Measurements from ENCODE around the gene WDR59. TPM values are rescaled to one million over a fixed set of nuclear protein-coding genes. Genes with fewer than 3 reads are reported as not detected.

Gene WDR59, protein sequence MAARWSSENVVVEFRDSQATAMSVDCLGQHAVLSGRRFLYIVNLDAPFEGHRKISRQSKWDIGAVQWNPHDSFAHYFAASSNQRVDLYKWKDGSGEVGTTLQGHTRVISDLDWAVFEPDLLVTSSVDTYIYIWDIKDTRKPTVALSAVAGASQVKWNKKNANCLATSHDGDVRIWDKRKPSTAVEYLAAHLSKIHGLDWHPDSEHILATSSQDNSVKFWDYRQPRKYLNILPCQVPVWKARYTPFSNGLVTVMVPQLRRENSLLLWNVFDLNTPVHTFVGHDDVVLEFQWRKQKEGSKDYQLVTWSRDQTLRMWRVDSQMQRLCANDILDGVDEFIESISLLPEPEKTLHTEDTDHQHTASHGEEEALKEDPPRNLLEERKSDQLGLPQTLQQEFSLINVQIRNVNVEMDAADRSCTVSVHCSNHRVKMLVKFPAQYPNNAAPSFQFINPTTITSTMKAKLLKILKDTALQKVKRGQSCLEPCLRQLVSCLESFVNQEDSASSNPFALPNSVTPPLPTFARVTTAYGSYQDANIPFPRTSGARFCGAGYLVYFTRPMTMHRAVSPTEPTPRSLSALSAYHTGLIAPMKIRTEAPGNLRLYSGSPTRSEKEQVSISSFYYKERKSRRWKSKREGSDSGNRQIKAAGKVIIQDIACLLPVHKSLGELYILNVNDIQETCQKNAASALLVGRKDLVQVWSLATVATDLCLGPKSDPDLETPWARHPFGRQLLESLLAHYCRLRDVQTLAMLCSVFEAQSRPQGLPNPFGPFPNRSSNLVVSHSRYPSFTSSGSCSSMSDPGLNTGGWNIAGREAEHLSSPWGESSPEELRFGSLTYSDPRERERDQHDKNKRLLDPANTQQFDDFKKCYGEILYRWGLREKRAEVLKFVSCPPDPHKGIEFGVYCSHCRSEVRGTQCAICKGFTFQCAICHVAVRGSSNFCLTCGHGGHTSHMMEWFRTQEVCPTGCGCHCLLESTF
- 33.8 and 36.1 TPM in 2 replicates for polyA plus RNA-seq (2013)

GRCh38 chr16:74984529-74985296 lies at the start of gene WDR59:
Gene WDR59 (minus strand): TSS chr16:74985123. CDS start chr16:74985017, 106 bp downstream.
- H2AK5ac ChIP-seq (ENCODE audit: low read length): peak within 1 kb of the TSS; percentile 14
- peak within 1 kb of the TSS; percentile 98 for H3K4me2 ChIP-seq (ENCODE audit: low read length)
- peaks cover 2 to 4% of the 10 kb centered on the region in 2 experiments for H3K4me1 ChIP-seq (ENCODE audit: control insufficient read depth in 1 of 2, insufficient read depth in 2 of 2, low read length in 2 of 2)
- peak within 1 kb of the TSS; percentile 71 for H4K91ac ChIP-seq (ENCODE audit: low read depth, low read length)
- peak within 1 kb of the TSS; percentile 69 for H2BK5ac ChIP-seq (ENCODE audit: low read depth, low read length, poor library complexity)
- H3K23ac ChIP-seq (ENCODE audit: low read length): no peak within 1 kb of the TSS
- H2BK120ac ChIP-seq (ENCODE audit: insufficient read depth, low read length, poor library complexity): peak within 1 kb of the TSS; percentile 58
- peak within 1 kb of the TSS; percentile 27 for H3K18ac ChIP-seq (ENCODE audit: low read length)
- H3K4ac ChIP-seq (ENCODE audit: low read depth, low read length): peak within 1 kb of the TSS; percentile 96
- no peak within 1 kb of the TSS for H2BK12ac ChIP-seq (ENCODE audit: low read length)
- peaks cover 6% of the 10 kb centered on the region for H3K79me2 ChIP-seq (ENCODE audit: control insufficient read depth, insufficient read depth, low read length, poor library complexity)
- H4K12ac ChIP-seq (ENCODE audit: low read depth, low read length): peak within 1 kb of the TSS; percentile 45
- peak within 1 kb of the TSS; percentile 86 for H3K14ac ChIP-seq (ENCODE audit: low read length)
- peak within 1 kb of the TSS; percentile 58 for H2AFZ ChIP-seq (ENCODE audit: insufficient read depth, low read length, poor library complexity)
- peak within 1 kb of the TSS; percentile 80 for H4K8ac ChIP-seq (ENCODE audit: low read depth, low read length)
- no peaks in the 10 kb centered on the region for H3K27me3 ChIP-seq (ENCODE audit: insufficient read depth, low read length)
- H3K4me3 ChIP-seq (ENCODE audit: low read depth, low read length): peak within 1 kb of the TSS; percentile 96
- peaks cover 6% of the 10 kb centered on the region for H3K79me1 ChIP-seq (ENCODE audit: low read length)
- H3K36me3 ChIP-seq (ENCODE audit: control insufficient read depth in 1 of 2, insufficient read depth in 2 of 2, low read length in 2 of 2): peaks cover 2 to 3% of the 10 kb centered on the region in 2 experiments
- WGBS (ENCODE audit: extremely low coverage, insufficient coverage, insufficient read length): no CpG with 5 or more reads among the region's 68 CpGs
- peak; percentile 100 for DNase-seq
- H3K9ac ChIP-seq (ENCODE audit: low read length): peak within 1 kb of the TSS; percentile 83
- H3K27ac ChIP-seq (ENCODE audit: low read depth, low read length): no peak within 1 kb of the TSS
- H3K9me3 ChIP-seq (ENCODE audit: insufficient read depth, low read depth, low read length): peaks cover 3% of the 10 kb centered on the region

- no peak overlapping the region for H2BK5ac ChIP-seq (ENCODE audit: low read depth, low read length, poor library complexity)
Measured at GRCh38 chr16:75032655-75033054, 47.7 kb upstream of the WDR59 start.

DNA sequence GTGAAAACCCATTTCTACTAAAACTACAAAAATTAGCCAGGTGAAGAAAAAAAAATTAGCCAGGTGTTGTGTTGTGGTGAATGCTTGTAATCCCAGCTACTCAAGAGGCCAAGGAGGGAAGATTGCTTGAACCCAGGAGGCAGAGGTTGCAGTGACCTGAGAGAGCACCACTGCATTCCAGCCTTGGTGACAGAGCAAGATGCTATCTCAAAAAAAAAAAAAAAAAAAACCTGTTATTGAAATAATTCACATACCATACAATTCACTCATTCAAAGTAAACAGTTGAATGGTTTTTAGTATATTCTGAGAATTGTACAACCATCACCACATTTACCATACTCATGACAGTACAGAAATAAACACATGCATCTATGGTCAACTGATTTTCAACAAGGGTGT lies 44.9 kb upstream of the WDR59 start:
- no peak overlapping the region for H3K4ac ChIP-seq (ENCODE audit: low read depth, low read length)
- H4K91ac ChIP-seq (ENCODE audit: low read depth, low read length): no peak overlapping the region
- no peak overlapping the region for H2AK5ac ChIP-seq (ENCODE audit: low read length)
- H3K14ac ChIP-seq (ENCODE audit: low read length): no peak overlapping the region
- no peak overlapping the region for H3K23ac ChIP-seq (ENCODE audit: low read length)
- H3K79me2 ChIP-seq (ENCODE audit: control insufficient read depth, insufficient read depth, low read length, poor library complexity): peaks cover 3% of the 10 kb centered on the region
- no peak overlapping the region for H4K8ac ChIP-seq (ENCODE audit: low read depth, low read length)
- H2BK120ac ChIP-seq (ENCODE audit: insufficient read depth, low read length, poor library complexity): no peak overlapping the region
- no peak overlapping the region for H2BK5ac ChIP-seq (ENCODE audit: low read depth, low read length, poor library complexity)
- H3K9me3 ChIP-seq (ENCODE audit: insufficient read depth, low read depth, low read length): no peaks in the 10 kb centered on the region
- H3K4me1 ChIP-seq (ENCODE audit: control insufficient read depth in 1 of 2, insufficient read depth in 2 of 2, low read length in 2 of 2): peaks cover 0 to 8% of the 10 kb centered on the region in 2 experiments
- H3K4me2 ChIP-seq (ENCODE audit: low read length): no peak overlapping the region
- no peak overlapping the region for H2BK12ac ChIP-seq (ENCODE audit: low read length)
- peak; percentile 64 to 83 for DNase-seq
- H3K27me3 ChIP-seq (ENCODE audit: insufficient read depth, low read length): no peaks in the 10 kb centered on the region
- H3K18ac ChIP-seq (ENCODE audit: low read length): no peak overlapping the region
- no peaks in the 10 kb centered on the region for H3K79me1 ChIP-seq (ENCODE audit: low read length)
- H4K12ac ChIP-seq (ENCODE audit: low read depth, low read length): no peak overlapping the region
- no peak overlapping the region for H3K27ac ChIP-seq (ENCODE audit: low read depth, low read length)
- no peak overlapping the region for H3K4me3 ChIP-seq (ENCODE audit: low read depth, low read length)
- no peak overlapping the region for H2AFZ ChIP-seq (ENCODE audit: insufficient read depth, low read length, poor library complexity)
- H3K9ac ChIP-seq (ENCODE audit: low read length): no peak overlapping the region
- no peaks in the 10 kb centered on the region for H3K36me3 ChIP-seq (ENCODE audit: control insufficient read depth in 1 of 2, insufficient read depth in 2 of 2, low read length in 2 of 2)

More at GRCh38 chr16:75032655-75033054, 47.7 kb upstream of the WDR59 start:
- H3K79me1 ChIP-seq (ENCODE audit: low read length): no peaks in the 10 kb centered on the region
- no peaks in the 10 kb centered on the region for H3K27me3 ChIP-seq (ENCODE audit: insufficient read depth, low read length)
- H2AK5ac ChIP-seq (ENCODE audit: low read length): no peak overlapping the region
- H3K4me1 ChIP-seq (ENCODE audit: control insufficient read depth in 1 of 2, insufficient read depth in 2 of 2, low read length in 2 of 2): peaks cover 0 to 5% of the 10 kb centered on the region in 2 experiments
- H3K9ac ChIP-seq (ENCODE audit: low read length): no peak overlapping the region
- no peak for DNase-seq
- H3K4ac ChIP-seq (ENCODE audit: low read depth, low read length): no peak overlapping the region
- H3K4me3 ChIP-seq (ENCODE audit: low read depth, low read length): no peak overlapping the region
- no peak overlapping the region for H2BK120ac ChIP-seq (ENCODE audit: insufficient read depth, low read length, poor library complexity)
- H3K9me3 ChIP-seq (ENCODE audit: insufficient read depth, low read depth, low read length): no peaks in the 10 kb centered on the region
- H3K27ac ChIP-seq (ENCODE audit: low read depth, low read length): no peak overlapping the region
- peaks cover 4% of the 10 kb centered on the region for H3K79me2 ChIP-seq (ENCODE audit: control insufficient read depth, insufficient read depth, low read length, poor library complexity)
- no peak overlapping the region for H4K8ac ChIP-seq (ENCODE audit: low read depth, low read length)
- H4K91ac ChIP-seq (ENCODE audit: low read depth, low read length): no peak overlapping the region
- H3K23ac ChIP-seq (ENCODE audit: low read length): no peak overlapping the region
- H2BK12ac ChIP-seq (ENCODE audit: low read length): no peak overlapping the region
- H3K18ac ChIP-seq (ENCODE audit: low read length): no peak overlapping the region
- no peak overlapping the region for H3K14ac ChIP-seq (ENCODE audit: low read length)
- H4K12ac ChIP-seq (ENCODE audit: low read depth, low read length): no peak overlapping the region
- H3K36me3 ChIP-seq (ENCODE audit: control insufficient read depth in 1 of 2, insufficient read depth in 2 of 2, low read length in 2 of 2): peaks cover 0 to 2% of the 10 kb centered on the region in 2 experiments
- H2AFZ ChIP-seq (ENCODE audit: insufficient read depth, low read length, poor library complexity): no peak overlapping the region
- H3K4me2 ChIP-seq (ENCODE audit: low read length): no peak overlapping the region

- no CpG with 5 or more reads among the region's 4 CpGs for WGBS (ENCODE audit: extremely low coverage, insufficient coverage, insufficient read length)
- Histone ChIP-seq H3K79me1 (ENCODE audit: low read length) (no peaks in the 10 kb centered on the region), H2AFZ (ENCODE audit: insufficient read depth, low read length, poor library complexity) (no peak overlapping the region), H3K23ac (ENCODE audit: low read length) (no peak overlapping the region), H3K79me2 (ENCODE audit: control insufficient read depth, insufficient read depth, low read length, poor library complexity) (peaks cover 3% of the 10 kb centered on the region), H3K4me3 (ENCODE audit: low read depth, low read length) (no peak overlapping the region), H3K18ac (ENCODE audit: low read length) (no peak overlapping the region), H3K9me3 (ENCODE audit: insufficient read depth, low read depth, low read length) (no peaks in the 10 kb centered on the region), H3K36me3 (ENCODE audit: control insufficient read depth in 1 of 2, insufficient read depth in 2 of 2, low read length in 2 of 2) (no peaks in the 10 kb centered on the region), H3K27ac (ENCODE audit: low read depth, low read length) (no peak overlapping the region), H2BK120ac (ENCODE audit: insufficient read depth, low read length, poor library complexity) (no peak overlapping the region), H2BK12ac (ENCODE audit: low read length) (no peak overlapping the region), H2BK5ac (ENCODE audit: low read depth, low read length, poor library complexity) (no peak overlapping the region), H3K4me1 (ENCODE audit: control insufficient read depth in 1 of 2, insufficient read depth in 2 of 2, low read length in 2 of 2) (peaks cover 0 to 8% of the 10 kb centered on the region in 2 experiments), H4K91ac (ENCODE audit: low read depth, low read length) (no peak overlapping the region), H4K8ac (ENCODE audit: low read depth, low read length) (no peak overlapping the region), H3K14ac (ENCODE audit: low read length) (no peak overlapping the region), H4K12ac (ENCODE audit: low read depth, low read length) (no peak overlapping the region), H2AK5ac (ENCODE audit: low read length) (no peak overlapping the region), H3K4me2 (ENCODE audit: low read length) (no peak overlapping the region), H3K27me3 (ENCODE audit: insufficient read depth, low read length) (no peaks in the 10 kb centered on the region), H3K4ac (ENCODE audit: low read depth, low read length) (no peak overlapping the region), H3K9ac (ENCODE audit: low read length) (no peak overlapping the region)
- DNase-seq: no peak
Measured at GRCh38 chr16:75028544-75029135, 43.7 kb upstream of the WDR59 start.

Measured in trophoblast cell (in vitro differentiated cells and primary cell).